IMR-90 (cell line): ENCODE results near the gene NTM.

Source experiments
- RAD21 ChIP-seq: IDR thresholded peaks from 2 replicates; pipeline ENCODE4 v1.6.1; 2012; ENCODE audit warnings: low read length, improper control_type of control experiment
- RFX5 ChIP-seq: IDR thresholded peaks from 2 replicates; pipeline ENCODE4 v1.8.0; 2012; ENCODE audit warnings: low read depth, mild to moderate bottlenecking, low read length, moderate library complexity
- USF2 ChIP-seq: fragments of 150-350 bp; IDR thresholded peaks from 2 replicates; pipeline ENCODE4 v1.6.1; 2017; ENCODE audit warnings: mild to moderate bottlenecking, antibody characterized with exemption, low read length, low read depth
- TF ChIP-seq, protein P1 (sequence below): conservative IDR thresholded peaks from 2 replicates; pipeline ENCODE4 v1.5.1; 2012; ENCODE audit warnings: mild to moderate bottlenecking, low read depth, low read length, improper control_type of control experiment

GRCh38 chr11:131850507-131850906, 480.1 kb downstream of the NTM start:
- TF ChIP-seq, protein P1, sequence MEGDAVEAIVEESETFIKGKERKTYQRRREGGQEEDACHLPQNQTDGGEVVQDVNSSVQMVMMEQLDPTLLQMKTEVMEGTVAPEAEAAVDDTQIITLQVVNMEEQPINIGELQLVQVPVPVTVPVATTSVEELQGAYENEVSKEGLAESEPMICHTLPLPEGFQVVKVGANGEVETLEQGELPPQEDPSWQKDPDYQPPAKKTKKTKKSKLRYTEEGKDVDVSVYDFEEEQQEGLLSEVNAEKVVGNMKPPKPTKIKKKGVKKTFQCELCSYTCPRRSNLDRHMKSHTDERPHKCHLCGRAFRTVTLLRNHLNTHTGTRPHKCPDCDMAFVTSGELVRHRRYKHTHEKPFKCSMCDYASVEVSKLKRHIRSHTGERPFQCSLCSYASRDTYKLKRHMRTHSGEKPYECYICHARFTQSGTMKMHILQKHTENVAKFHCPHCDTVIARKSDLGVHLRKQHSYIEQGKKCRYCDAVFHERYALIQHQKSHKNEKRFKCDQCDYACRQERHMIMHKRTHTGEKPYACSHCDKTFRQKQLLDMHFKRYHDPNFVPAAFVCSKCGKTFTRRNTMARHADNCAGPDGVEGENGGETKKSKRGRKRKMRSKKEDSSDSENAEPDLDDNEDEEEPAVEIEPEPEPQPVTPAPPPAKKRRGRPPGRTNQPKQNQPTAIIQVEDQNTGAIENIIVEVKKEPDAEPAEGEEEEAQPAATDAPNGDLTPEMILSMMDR, result no peak
- TF ChIP-seq RAD21, result no peak
- no peak for TF ChIP-seq RFX5
- TF ChIP-seq USF2, result no peak
